CD14-positive monocyte (primary cell): ENCODE results near the gene GRK5. TPM values are rescaled to one million over a fixed set of nuclear protein-coding genes. Genes with fewer than 3 reads are reported as not detected.

Experiments used
- DNase-seq, 3 donors: peaks; one replicate each; pipeline ENCODE4 v3.0.0-alpha.2; 2011 to 2022
- H2AFZ ChIP-seq: 2 replicates; pipeline ENCODE4 v1.6.0; 2012; ENCODE audit warnings: mild to moderate bottlenecking, low read depth, low read length, inconsistent platforms; ENCODE audit not compliant: insufficient read depth, poor library complexity, severe bottlenecking
- H3K27ac ChIP-seq, 2 donors: 1 replicate in 1 of 2; 2 replicates in 1 of 2; pipeline ENCODE4 v1.5.1; 2012 to 2013; ENCODE audit warnings: low read length in 2 of 2, control low read depth in 1 of 2, inconsistent platforms in 1 of 2, low read depth in 1 of 2, mild to moderate bottlenecking in 1 of 2
- H3K27me3 ChIP-seq, 2 donors: one replicate each; pipeline versions ENCODE4 v1.6.0 to v1.6.1; 2011 to 2013; ENCODE audit warnings: low read length in 2 of 2; ENCODE audit not compliant: control insufficient read depth in 2 of 2, insufficient read depth in 2 of 2
- H3K36me3 ChIP-seq, 2 donors: replicated peaks in 1 of 2; 1 replicate in 1 of 2; 2 replicates in 1 of 2; pipeline versions ENCODE4 v1.5.1 to v1.6.1; 2012 to 2013; ENCODE audit warnings: low read length in 2 of 2, control low read depth in 1 of 2, inconsistent platforms in 1 of 2, mild to moderate bottlenecking in 1 of 2; ENCODE audit not compliant: insufficient read depth in 2 of 2, control insufficient read depth in 1 of 2
- H3K4me1 ChIP-seq, 2 donors: 1 replicate in 1 of 2; 2 replicates in 1 of 2; pipeline versions ENCODE4 v1.5.1 to v1.6.1; 2012 to 2013; ENCODE audit warnings: low read length in 2 of 2, control low read depth in 1 of 2, inconsistent platforms in 1 of 2, mild to moderate bottlenecking in 1 of 2, moderate library complexity in 1 of 2; ENCODE audit not compliant: insufficient read depth in 2 of 2, control insufficient read depth in 1 of 2
- H3K4me2 ChIP-seq: replicated peaks from 2 replicates; pipeline ENCODE3; 2012; ENCODE audit warnings: low read length, moderate library complexity, mild to moderate bottlenecking; ENCODE audit not compliant: poor library complexity, severe bottlenecking; ENCODE audit errors: extremely low read depth
- H3K4me3 ChIP-seq, 3 experiments: fragments of 200-600 bp in 1 of 3; sonication (generic) in 1 of 3; replicated peaks in 1 of 3; 1 replicate in 2 of 3; 2 replicates in 1 of 3; pipeline ENCODE4 v1.5.1; 2011 to 2013; ENCODE audit warnings: low read length in 3 of 3, mild to moderate bottlenecking in 3 of 3, control low read depth in 2 of 3, low read depth in 2 of 3, inconsistent platforms in 1 of 3, moderate library complexity in 1 of 3
- H3K79me2 ChIP-seq: 2 replicates; pipeline ENCODE4 v1.6.0; 2012; ENCODE audit warnings: mild to moderate bottlenecking, control low read depth, inconsistent platforms, low read length, moderate library complexity; ENCODE audit not compliant: insufficient read depth
- H3K9ac ChIP-seq: 2 replicates; pipeline ENCODE4 v1.6.0; 2017; ENCODE audit warnings: low read length, mild to moderate bottlenecking; ENCODE audit not compliant: insufficient read depth, poor library complexity, severe bottlenecking
- H3K9me3 ChIP-seq, 2 donors: replicated peaks in 1 of 2; 1 replicate in 1 of 2; 2 replicates in 1 of 2; pipeline versions ENCODE4 v1.5.1 to v1.6.1; 2012 to 2013; ENCODE audit warnings: low read length in 2 of 2, control low read depth in 1 of 2; ENCODE audit not compliant: control insufficient read depth in 1 of 2, insufficient read depth in 1 of 2
- H4K20me1 ChIP-seq: 2 replicates; pipeline ENCODE4 v1.6.0; 2012; ENCODE audit warnings: mild to moderate bottlenecking, low read length, control low read depth, moderate library complexity; ENCODE audit not compliant: insufficient read depth
- H3K27ac Mint-ChIP-seq, 7 donors: one replicate each; pipeline ENCODE4 v1.8.0; 2020; ENCODE audit warnings: mild to moderate bottlenecking in 7 of 7, mixed read lengths in 7 of 7, moderate library complexity in 6 of 7, inconsistent platforms in 2 of 7
- H3K27me3 Mint-ChIP-seq, 3 donors: one replicate each; pipeline ENCODE4 v1.8.0; 2021 to 2022; ENCODE audit warnings: low read depth in 3 of 3, mild to moderate bottlenecking in 3 of 3, mixed read lengths in 3 of 3, moderate library complexity in 3 of 3, inconsistent platforms in 1 of 3
- H3K36me3 Mint-ChIP-seq, 2 donors: one replicate each; pipeline ENCODE4 v1.8.0; 2020; ENCODE audit warnings: mixed read lengths in 2 of 2, inconsistent platforms in 1 of 2, mild to moderate bottlenecking in 1 of 2
- H3K4me1 Mint-ChIP-seq: one replicate; pipeline ENCODE4 v1.8.0; 2020; ENCODE audit warnings: mild to moderate bottlenecking, mixed read lengths
- H3K4me3 Mint-ChIP-seq, 2 donors: one replicate each; pipeline ENCODE4 v1.8.0; 2020; ENCODE audit warnings: mild to moderate bottlenecking in 2 of 2, mixed read lengths in 2 of 2, moderate library complexity in 1 of 2
- H3K9me3 Mint-ChIP-seq, 7 donors: one replicate each; pipeline ENCODE4 v1.8.0; 2020 to 2022; ENCODE audit warnings: mixed read lengths in 7 of 7, mild to moderate bottlenecking in 6 of 7, moderate library complexity in 6 of 7, inconsistent platforms in 2 of 7
- WGBS: methylation state at CpG from one replicate; pipeline ENCODE4 v1.1.5; 2013; ENCODE audit warnings: missing lambda C conversion rate; ENCODE audit not compliant: insufficient coverage; 5-methylcytosine and 5-hydroxymethylcytosine counted together
- intact Hi-C, 2 donors: fragments of 100-400 bp; cut with micrococcal nuclease; formaldehyde crosslinking; loops; one replicate each; pipeline versions ENCODE4 v1.15.0 to v1.15.1; 2023
- polyA plus RNA-seq, 3 donors: library from polyadenylated mRNA; depleted of rRNA in 1 of 3; unstranded in 2 of 3; stranded (reverse) in 1 of 3; fragments of 300-500 nt in 2 of 3; fragments of >200 nt in 1 of 3; fragmentation: Illumina TruSeq in 2 of 3; gene quantifications; 1 replicate in 2 of 3; 2 replicates in 1 of 3; pipeline ENCODE4 v1.2.3, GENCODE V29; 2012 to 2021
- TF ChIP-seq, protein P1 (sequence below): fragments of 200-600 bp; IDR thresholded peaks from one replicate; pipeline ENCODE4 v1.8.0; 2022; ENCODE audit warnings: antibody characterized with exemption, mild to moderate bottlenecking

Gene GRK5
- polyA plus RNA-seq, 3 donors: 1.2 to 6.5 (median 2.8) TPM

DNA sequence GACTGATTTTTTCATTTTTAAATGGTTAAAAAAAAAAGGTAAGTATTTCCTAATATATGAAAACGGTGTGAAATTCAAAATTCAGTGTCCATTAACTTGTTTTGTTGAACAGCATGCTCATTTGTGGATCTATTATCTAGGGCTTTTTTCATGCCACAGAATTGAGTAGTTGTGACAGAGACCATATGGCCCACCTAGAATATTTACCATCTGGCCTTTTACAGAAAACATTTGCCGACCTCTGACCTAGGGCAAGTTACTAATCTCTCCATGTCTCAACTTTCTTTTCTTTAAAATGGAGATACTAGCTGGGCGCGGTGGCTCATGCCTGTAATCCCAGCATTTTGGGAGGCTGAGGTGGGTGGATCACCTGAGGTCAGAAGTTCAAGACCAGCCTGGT is 41.3 kb downstream of the GRK5 start:
- H3K4me1 Mint-ChIP-seq: peaks cover 6% of the 10 kb centered on the region
- H2AFZ ChIP-seq: no peak overlapping the region
- H3K36me3 Mint-ChIP-seq: peaks cover 4 to 14% of the 10 kb centered on the region in 2 donors
- no peak overlapping the region for H3K4me3 Mint-ChIP-seq
- H3K27me3 ChIP-seq: no peaks in the 10 kb centered on the region
- H3K4me3 ChIP-seq: no peak overlapping the region
- H3K36me3 ChIP-seq: no peaks in the 10 kb centered on the region
- no peak for DNase-seq
- TF ChIP-seq, protein P1, sequence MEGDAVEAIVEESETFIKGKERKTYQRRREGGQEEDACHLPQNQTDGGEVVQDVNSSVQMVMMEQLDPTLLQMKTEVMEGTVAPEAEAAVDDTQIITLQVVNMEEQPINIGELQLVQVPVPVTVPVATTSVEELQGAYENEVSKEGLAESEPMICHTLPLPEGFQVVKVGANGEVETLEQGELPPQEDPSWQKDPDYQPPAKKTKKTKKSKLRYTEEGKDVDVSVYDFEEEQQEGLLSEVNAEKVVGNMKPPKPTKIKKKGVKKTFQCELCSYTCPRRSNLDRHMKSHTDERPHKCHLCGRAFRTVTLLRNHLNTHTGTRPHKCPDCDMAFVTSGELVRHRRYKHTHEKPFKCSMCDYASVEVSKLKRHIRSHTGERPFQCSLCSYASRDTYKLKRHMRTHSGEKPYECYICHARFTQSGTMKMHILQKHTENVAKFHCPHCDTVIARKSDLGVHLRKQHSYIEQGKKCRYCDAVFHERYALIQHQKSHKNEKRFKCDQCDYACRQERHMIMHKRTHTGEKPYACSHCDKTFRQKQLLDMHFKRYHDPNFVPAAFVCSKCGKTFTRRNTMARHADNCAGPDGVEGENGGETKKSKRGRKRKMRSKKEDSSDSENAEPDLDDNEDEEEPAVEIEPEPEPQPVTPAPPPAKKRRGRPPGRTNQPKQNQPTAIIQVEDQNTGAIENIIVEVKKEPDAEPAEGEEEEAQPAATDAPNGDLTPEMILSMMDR: no peak
- WGBS: no CpG with 5 or more reads among the region's 4 CpGs
- H4K20me1 ChIP-seq: no peaks in the 10 kb centered on the region
- no peak overlapping the region for H3K27ac Mint-ChIP-seq
- H3K9ac ChIP-seq: no peak overlapping the region
- H3K4me1 ChIP-seq: no peaks in the 10 kb centered on the region
- peaks cover 0 to 3% (median 0%) of the 10 kb centered on the region in 3 donors for H3K27me3 Mint-ChIP-seq
- intact Hi-C loops: no loop called here
- peaks cover 0 to 3% (median 0%) of the 10 kb centered on the region in 7 donors for H3K9me3 Mint-ChIP-seq
- no peaks in the 10 kb centered on the region for H3K9me3 ChIP-seq
- no peak overlapping the region for H3K4me2 ChIP-seq
- H3K27ac ChIP-seq: no peak overlapping the region
- no peaks in the 10 kb centered on the region for H3K79me2 ChIP-seq

DNA sequence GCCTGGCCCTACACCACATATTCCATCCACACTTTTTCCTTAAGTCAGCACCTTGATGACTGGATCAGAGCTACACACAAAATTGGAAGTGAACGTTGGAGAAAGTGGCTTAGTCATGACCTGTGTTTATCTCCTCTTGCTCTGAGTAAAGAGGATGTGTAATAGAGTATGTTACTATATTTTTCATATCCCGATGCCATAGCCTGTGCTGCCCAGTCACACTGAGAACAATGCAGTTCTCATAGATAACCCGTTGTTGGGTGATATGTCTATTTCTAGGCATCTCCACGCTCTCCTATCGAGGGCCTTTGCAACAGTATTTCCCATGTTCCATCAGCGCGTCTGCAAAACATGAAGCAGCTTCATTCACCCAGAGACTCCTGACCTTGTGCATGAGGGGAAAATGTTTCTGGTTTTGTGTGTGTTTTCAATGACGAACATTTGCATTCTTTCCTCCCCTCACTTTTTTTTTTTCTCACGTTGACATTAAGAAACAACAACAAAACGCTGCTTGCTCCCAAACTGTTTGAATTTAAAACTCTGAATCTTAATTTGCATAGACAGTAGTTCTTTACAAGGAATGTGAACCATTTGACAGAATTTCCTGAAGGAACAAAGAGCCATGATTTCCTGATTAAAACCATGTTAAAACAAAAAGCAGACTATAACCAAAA is 43.4 kb downstream of the GRK5 start:
- no peak overlapping the region for H3K4me2 ChIP-seq
- no peaks in the 10 kb centered on the region for H3K79me2 ChIP-seq
- H3K4me1 Mint-ChIP-seq: peaks cover 17% of the 10 kb centered on the region
- no peak overlapping the region for H3K9ac ChIP-seq
- H3K4me3 ChIP-seq: no peak overlapping the region
- peaks cover 8% of the 10 kb centered on the region for H4K20me1 ChIP-seq
- DNase-seq: no peak
- no peaks in the 10 kb centered on the region for H3K36me3 ChIP-seq
- no peaks in the 10 kb centered on the region for H3K9me3 Mint-ChIP-seq
- no peak overlapping the region for H3K27ac ChIP-seq
- H3K36me3 Mint-ChIP-seq: peaks cover 4 to 14% of the 10 kb centered on the region in 2 donors
- H3K4me3 Mint-ChIP-seq: no peak overlapping the region
- no peaks in the 10 kb centered on the region for H3K27me3 ChIP-seq
- H2AFZ ChIP-seq: no peak overlapping the region
- H3K9me3 ChIP-seq: no peaks in the 10 kb centered on the region
- intact Hi-C loops: no loop called here
- WGBS: 88% methylated on average over 4 of the region's 10 CpGs
- TF ChIP-seq, protein P1: no peak
- peaks cover 0 to 3% (median 2%) of the 10 kb centered on the region in 3 donors for H3K27me3 Mint-ChIP-seq
- H3K27ac Mint-ChIP-seq: no peak overlapping the region
- no peaks in the 10 kb centered on the region for H3K4me1 ChIP-seq
